H1 (cell line): ENCODE data around the gene MYH11. TPM values are rescaled to one million over a fixed set of nuclear protein-coding genes. Genes with fewer than 3 reads are reported as not detected.

Source experiments
- CTCF ChIA-PET: fragments of 300-600 bp; sonication (Branson Sonifier 250); formaldehyde crosslinking; loops from one replicate; lab custom pipeline; 2021; ENCODE audit not compliant: partially characterized antibody; lab: Charles Lee
- POLR2A ChIA-PET: fragments of 300-600 bp; sonication (Branson Sonifier 250); formaldehyde crosslinking; loops from one replicate; lab custom pipeline; 2021; ENCODE audit warnings: inconsistent platforms; ENCODE audit not compliant: partially characterized antibody; lab: Charles Lee
- DNase-seq, 2 experiments: peaks; one replicate each; pipeline versions ENCODE4 v3.0.0 to v3.0.0-alpha.2; 2010 to 2022; ENCODE audit warnings: low spot score in 2 of 2, low read depth in 1 of 2, mixed read lengths in 1 of 2
- FAIRE-seq: peaks from 2 replicates; lab custom pipeline; 2011; peaks lifted over from hg19 to GRCh38; lab: Jason Lieb, UNC
- H2AFZ ChIP-seq: 2 replicates; pipeline ENCODE4 v1.8.1; 2012; ENCODE audit warnings: low read length, inconsistent platforms
- H2AK5ac ChIP-seq: 2 replicates; pipeline ENCODE4 v1.6.1; 2013; ENCODE audit warnings: low read depth, low read length
- H2BK120ac ChIP-seq: replicated peaks from 2 replicates; pipeline ENCODE3; 2013; ENCODE audit warnings: low read depth, low read length, inconsistent platforms
- H2BK12ac ChIP-seq: 2 replicates; pipeline ENCODE4 v1.6.1; 2013; ENCODE audit warnings: low read depth, low read length
- H2BK15ac ChIP-seq: 2 replicates; pipeline ENCODE4 v1.6.1; 2013; ENCODE audit warnings: low read length
- H2BK20ac ChIP-seq: 2 replicates; pipeline ENCODE4 v1.6.1; 2013; ENCODE audit warnings: low read length
- H2BK5ac ChIP-seq: 2 replicates; pipeline ENCODE4 v1.6.1; 2013; ENCODE audit warnings: low read depth, low read length
- H3K14ac ChIP-seq: 2 replicates; pipeline ENCODE4 v1.6.1; 2013; ENCODE audit warnings: inconsistent platforms; ENCODE audit not compliant: insufficient read length
- H3K18ac ChIP-seq: 2 replicates; pipeline ENCODE4 v1.6.1; 2013; ENCODE audit warnings: low read length; ENCODE audit errors: extremely low read depth
- H3K23ac ChIP-seq: 2 replicates; pipeline ENCODE4 v1.6.1; 2013; ENCODE audit warnings: inconsistent platforms; ENCODE audit not compliant: insufficient read length
- H3K23me2 ChIP-seq: 2 replicates; pipeline ENCODE4 v1.6.1; 2013; ENCODE audit warnings: low read depth, low read length
- H3K27ac ChIP-seq: 2 replicates; pipeline ENCODE4 v1.6.1; 2011; ENCODE audit warnings: low read depth, low read length, inconsistent platforms
- H3K27me3 ChIP-seq, 4 experiments: replicated peaks in 1 of 4; 1 replicate in 1 of 4; 2 replicates in 3 of 4; pipeline versions ENCODE4 v1.6.1 to v1.8.1; 2011 to 2013; ENCODE audit warnings: low read length in 3 of 4, mild to moderate bottlenecking in 3 of 4, inconsistent platforms in 2 of 4, mixed read lengths in 2 of 4, moderate library complexity in 1 of 4; ENCODE audit not compliant: control insufficient read depth in 3 of 4, insufficient read depth in 3 of 4; ENCODE audit errors: extremely low read depth in 1 of 4
- H3K36me3 ChIP-seq, 4 experiments: 2 replicates each; pipeline versions ENCODE4 v1.6.1 to v1.8.1; 2011 to 2013; ENCODE audit warnings: mild to moderate bottlenecking in 4 of 4, low read length in 3 of 4, moderate library complexity in 2 of 4, control low read depth in 1 of 4, inconsistent platforms in 1 of 4; ENCODE audit not compliant: insufficient read depth in 4 of 4, control insufficient read depth in 2 of 4
- H3K4ac ChIP-seq: replicated peaks from 2 replicates; pipeline ENCODE3; 2013; ENCODE audit warnings: low read length, low read depth, mixed read lengths, inconsistent platforms; ENCODE audit not compliant: insufficient read length
- H3K4me1 ChIP-seq, 4 experiments: replicated peaks in 1 of 4; 1 replicate in 1 of 4; 2 replicates in 3 of 4; pipeline versions ENCODE4 v1.6.1 to v1.8.1; 2011 to 2013; ENCODE audit warnings: low read length in 3 of 4, inconsistent platforms in 2 of 4, mixed read lengths in 1 of 4; ENCODE audit not compliant: insufficient read depth in 4 of 4, control insufficient read depth in 3 of 4
- H3K4me2 ChIP-seq, 2 experiments: 2 replicates each; pipeline versions ENCODE4 v1.6.1 to v1.8.1; 2011 to 2013; ENCODE audit warnings: low read depth in 2 of 2, low read length in 2 of 2, control low read depth in 1 of 2, inconsistent platforms in 1 of 2, mild to moderate bottlenecking in 1 of 2; ENCODE audit not compliant: insufficient read depth in 1 of 2
- H3K4me3 ChIP-seq, 4 experiments: fragments of 200-600, 300-600 bp in 1 of 4; sonication (generic), shearing (Covaris generic), sonication (Bioruptor Twin) in 1 of 4; 2 replicates each; pipeline versions ENCODE4 v1.5.1 to v1.8.1; 2011 to 2016; ENCODE audit warnings: low read length in 4 of 4, low read depth in 3 of 4, control low read depth in 2 of 4, inconsistent platforms in 2 of 4, mild to moderate bottlenecking in 2 of 4, mixed read lengths in 1 of 4, moderate library complexity in 1 of 4; ENCODE audit not compliant: insufficient read depth in 2 of 4; ENCODE audit errors: extremely low read depth in 1 of 4
- H3K56ac ChIP-seq: replicated peaks from 2 replicates; pipeline ENCODE3; 2013; ENCODE audit warnings: low read depth, mild to moderate bottlenecking, mixed read lengths, low read length, inconsistent platforms; ENCODE audit not compliant: insufficient read length
- H3K79me1 ChIP-seq: 2 replicates; pipeline ENCODE4 v1.6.1; 2013; ENCODE audit warnings: low read depth, low read length, control low read depth
- H3K79me2 ChIP-seq, 2 experiments: 2 replicates each; pipeline versions ENCODE4 v1.6.1 to v1.8.1; 2012 to 2013; ENCODE audit warnings: low read length in 2 of 2, mild to moderate bottlenecking in 2 of 2, inconsistent platforms in 1 of 2; ENCODE audit not compliant: insufficient read depth in 2 of 2, control insufficient read depth in 1 of 2
- H3K9ac ChIP-seq, 4 experiments: replicated peaks in 1 of 4; 1 replicate in 1 of 4; 2 replicates in 3 of 4; pipeline versions ENCODE4 v1.6.1 to v1.8.1; 2011 to 2013; ENCODE audit warnings: low read depth in 3 of 4, low read length in 3 of 4, control low read depth in 2 of 4, mild to moderate bottlenecking in 2 of 4, moderate library complexity in 2 of 4, inconsistent platforms in 1 of 4; ENCODE audit errors: extremely low read depth in 1 of 4
- H3K9me3 ChIP-seq, 2 experiments: 2 replicates each; pipeline versions ENCODE4 v1.6.1 to v1.8.1; 2012 to 2013; ENCODE audit warnings: mild to moderate bottlenecking in 2 of 2, moderate library complexity in 2 of 2, control low read depth in 1 of 2, inconsistent platforms in 1 of 2, low read depth in 1 of 2, low read length in 1 of 2, mixed read lengths in 1 of 2; ENCODE audit not compliant: insufficient read depth in 2 of 2
- H4K20me1 ChIP-seq, 2 experiments: replicated peaks in 1 of 2; 2 replicates each; pipeline versions ENCODE3 to v1.8.1; 2011 to 2013; ENCODE audit warnings: inconsistent platforms in 2 of 2, low read length in 2 of 2, mild to moderate bottlenecking in 1 of 2; ENCODE audit not compliant: insufficient read depth in 2 of 2, control insufficient read depth in 1 of 2
- H4K5ac ChIP-seq: 2 replicates; pipeline ENCODE4 v1.6.1; 2013; ENCODE audit warnings: low read length, low read depth, mixed read lengths, inconsistent platforms; ENCODE audit not compliant: insufficient read length
- H4K8ac ChIP-seq: 2 replicates; pipeline ENCODE4 v1.8.0; 2013; ENCODE audit warnings: mild to moderate bottlenecking, moderate library complexity, low read length, inconsistent platforms; ENCODE audit not compliant: insufficient read depth; ENCODE audit errors: extremely low read depth
- H4K91ac ChIP-seq: replicated peaks from 2 replicates; pipeline ENCODE3; 2013; ENCODE audit warnings: low read length, mixed read lengths, inconsistent platforms; ENCODE audit not compliant: insufficient read length
- CBX5 ChIP-seq: fragments of 300-800, 300-1000 bp; sonication (generic); IDR thresholded peaks from 2 replicates; pipeline ENCODE4 v1.7.1; 2016; ENCODE audit warnings: antibody characterized with exemption, low read length, low read depth
- EGR1 ChIP-seq: IDR thresholded peaks from 2 replicates; pipeline ENCODE4 v1.6.1; 2011; ENCODE audit warnings: low read depth, low read length, borderline replicate concordance
- HDAC6 ChIP-seq: IDR thresholded peaks from one replicate; pipeline ENCODE4 v1.7.1; 2012; ENCODE audit warnings: low read depth, mild to moderate bottlenecking, inconsistent platforms, low read length, moderate library complexity
- KDM4A ChIP-seq: IDR thresholded peaks from one replicate; pipeline ENCODE4 v1.7.1; 2012; ENCODE audit warnings: low read depth, mild to moderate bottlenecking, moderate library complexity, low read length, inconsistent platforms; ENCODE audit not compliant: severe bottlenecking
- POLR2AphosphoS5 ChIP-seq: IDR thresholded peaks from 2 replicates; pipeline ENCODE4 v1.6.1; 2011; ENCODE audit warnings: low read depth, low read length
- POU5F1 ChIP-seq: IDR thresholded peaks from 2 replicates; pipeline ENCODE4 v1.6.1; 2011; ENCODE audit warnings: low read depth, mild to moderate bottlenecking, low read length, moderate library complexity
- RNF2 ChIP-seq: fragments of 200-900, 300-1000 bp; sonication (generic); IDR thresholded peaks from 2 replicates; pipeline ENCODE4 v1.7.1; 2016; ENCODE audit warnings: borderline replicate concordance, low read depth, mild to moderate bottlenecking, antibody characterized with exemption, low read length; ENCODE audit not compliant: poor library complexity, severe bottlenecking; ENCODE audit errors: missing control alignments
- SAP30 ChIP-seq: fragments of 300-600 bp; sonication (generic); IDR thresholded peaks from 2 replicates; pipeline ENCODE4 v1.7.1; 2012; ENCODE audit warnings: low read length, moderate library complexity, mild to moderate bottlenecking, inconsistent platforms; ENCODE audit not compliant: insufficient read depth, insufficient replicate concordance
- SIN3A ChIP-seq, 2 experiments: IDR thresholded peaks in 1 of 2; conservative IDR thresholded peaks in 1 of 2; 2 replicates each; pipeline ENCODE4 v1.6.1; 2011 to 2012; ENCODE audit warnings: low read length in 2 of 2, improper control_type of control experiment in 1 of 2, low read depth in 1 of 2, mild to moderate bottlenecking in 1 of 2
- SIRT6 ChIP-seq: IDR thresholded peaks from one replicate; pipeline ENCODE4 v1.7.1; 2012; ENCODE audit warnings: low read length, inconsistent platforms
- SRF ChIP-seq: IDR thresholded peaks from 2 replicates; pipeline ENCODE4 v1.6.1; 2011; ENCODE audit warnings: mild to moderate bottlenecking, low read depth, low read length, moderate library complexity
- TAF7 ChIP-seq: optimal IDR thresholded peaks from 2 replicates; pipeline ENCODE3; 2011; ENCODE audit warnings: low read depth, mild to moderate bottlenecking, inconsistent platforms, low read length, moderate library complexity, borderline replicate concordance
- WGBS, 2 experiments: shearing (Covaris generic) in 1 of 2; methylation state at CpG; one replicate each; pipeline versions ENCODE4 v1.1.6 to v1.1.7; 2013 to 2015; ENCODE audit warnings: low lambda C conversion rate in 2 of 2, mixed read lengths in 2 of 2, inconsistent platforms in 1 of 2, low coverage in 1 of 2, missing lambda C conversion rate in 1 of 2; ENCODE audit not compliant: insufficient replicate concordance in 2 of 2, insufficient coverage in 1 of 2, insufficient read length in 1 of 2; ENCODE audit errors: extremely low coverage in 1 of 2, missing lambda C conversion rate in 1 of 2; 5-methylcytosine and 5-hydroxymethylcytosine counted together
- polyA plus RNA-seq, 7 experiments: library from polyadenylated mRNA; depleted of rRNA in 3 of 7; stranded (reverse) in 5 of 7; unstranded in 2 of 7; fragments of >200 nt in 5 of 7; fragments of 200-250 nt in 2 of 7; gene quantifications; 1 replicate in 5 of 7; 2 replicates in 1 of 7; 4 replicates in 1 of 7; pipeline versions ENCODE4 v1.2.1 to v1.2.3, GENCODE V29; 2011 to 2013; ENCODE audit warnings: missing spikeins in 2 of 7, mixed read lengths in 2 of 7
- total RNA-seq: library from RNA; stranded (reverse); fragmentation: NEBNext Ultra II Directional; extraction: Animal tissue kit (Norgen Biotek cat#: 25700); gene quantifications from 2 replicates; pipeline ENCODE4 v1.2.1, GENCODE V29; 2021

Gene MYH11
- total and polyA plus RNA-seq, 2 of the 8 experiments (the other 6 are each of a cell fraction or from before 2014, with no cell fraction given): 0.11 to 0.78 TPM

DNA sequence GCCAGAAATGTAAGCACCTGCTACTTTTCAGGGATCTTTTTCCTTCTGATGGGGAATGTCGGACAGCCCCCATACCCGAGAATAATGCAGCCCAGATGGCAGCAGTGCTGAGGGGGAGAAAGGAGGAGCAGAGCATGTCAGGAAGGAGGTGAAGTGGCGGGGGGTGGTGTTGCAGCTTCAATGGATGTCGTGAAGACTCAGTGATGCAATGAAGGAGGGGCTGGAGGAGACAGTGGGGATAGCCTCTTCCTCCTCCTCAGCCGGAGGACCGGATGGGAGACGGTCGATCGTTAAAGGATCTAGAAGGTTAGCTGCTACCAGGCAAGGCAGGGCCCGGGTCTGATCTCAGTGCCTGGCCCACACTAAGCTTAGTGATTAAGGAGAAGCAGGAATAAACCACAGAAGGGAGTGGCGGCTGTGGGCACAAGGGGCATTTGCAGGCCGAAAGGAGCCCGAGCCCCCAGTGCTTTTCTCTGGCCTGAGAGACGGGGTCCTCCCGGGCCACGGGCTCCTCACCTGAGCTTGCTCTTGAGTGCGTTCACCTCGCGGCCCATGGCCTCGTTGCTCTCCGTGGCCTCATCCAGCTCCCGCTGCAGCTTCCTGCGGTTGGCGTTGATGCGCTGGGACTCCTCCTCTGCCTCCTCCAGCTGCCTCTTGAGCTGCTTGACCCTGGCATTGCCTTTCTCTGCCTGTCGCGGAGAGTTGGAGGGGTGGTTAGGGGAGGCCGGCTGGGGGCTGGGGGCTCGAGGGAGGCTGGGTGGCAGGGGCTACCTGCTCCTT, 142.2 kb downstream of the MYH11 start:
- Histone ChIP-seq H4K20me1 (peaks cover 0 to 4% of the 10 kb centered on the region in 2 experiments), H3K14ac (no peak overlapping the region), H2AK5ac (0 out of 2 replicates have a peak overlapping the region, but pooled peaks have one; percentile 34), H3K23ac (no peak overlapping the region), H3K23me2 (no peaks in the 10 kb centered on the region), H2BK15ac (no peak overlapping the region), H2BK5ac (no peak overlapping the region), H2BK20ac (no peak overlapping the region), H3K4me3 (no peak overlapping the region), H3K27ac (no peak overlapping the region), H3K79me1 (no peaks in the 10 kb centered on the region), H2BK12ac (no peak overlapping the region), H3K27me3 (no peaks in the 10 kb centered on the region), H4K91ac (no peak overlapping the region), H2AFZ (no peak overlapping the region), H3K9ac (no peak overlapping the region), H3K4me2 (no peak overlapping the region), H3K79me2 (no peaks in the 10 kb centered on the region), H3K4ac (no peak overlapping the region), H4K5ac (no peak overlapping the region), H3K18ac (no peak overlapping the region), H3K56ac (no peak overlapping the region), H4K8ac (peak overlapping the region; percentile 68; the same call in 1 of the 2 replicates), H3K9me3 (no peaks in the 10 kb centered on the region), H3K36me3 (no peaks in the 10 kb centered on the region), H2BK120ac (no peak overlapping the region), H3K4me1 (no peaks in the 10 kb centered on the region)
- FAIRE-seq (no peak), DNase-seq (no peak)
- CTCF ChIA-PET: interaction anchor here (1.0 to 3.8 kb wide), 3 partner anchors 9 to 15 kb away, joined by 3 to 19 read pairs (median 5); no protein-coding TSS in a partner anchor
- 91% methylated on average over 29 of the region's 29 CpGs; no CpG with 5 or more reads in 1 of the 2 experiments for WGBS, 2 experiments
- POLR2A ChIA-PET: interaction anchor here (0.6 to 1.1 kb wide), 2 partner anchors 13 to 1097 kb away, joined by 3 read pairs; no protein-coding TSS in a partner anchor
- TF ChIP-seq SIRT6: no peak
- TF ChIP-seq HDAC6: no peak
- no peak for TF ChIP-seq KDM4A
- TF ChIP-seq RNF2: no peak
- no peak for TF ChIP-seq EGR1
- TF ChIP-seq POLR2AphosphoS5: no peak
- no peak for TF ChIP-seq SIN3A (conservative IDR thresholded peaks at IDR 0.05 in 1 of 2, IDR thresholded peaks at IDR 0.05 in 1 of 2; ENCODE audit: low read depth in 1 of 2, low read length in 2 of 2)
- no peak for TF ChIP-seq TAF7
- no peak for TF ChIP-seq SAP30
- TF ChIP-seq CBX5: no peak
- no peak for TF ChIP-seq SRF
- no peak for TF ChIP-seq POU5F1
